HEK293 (cell line): ENCODE data around the gene SCN4B.

ENCODE experiments used
- CTCF ChIA-PET: fragments of 350-600 bp; formaldehyde crosslinking; extraction: SDS; loops from one replicate; lab custom pipeline; 2021; ENCODE audit warnings: antibody characterized with exemption; lab: Yijun Ruan, JAX
- POLR2A ChIA-PET: fragments of 300-600 bp; formaldehyde crosslinking; extraction: SDS; loops from one replicate; lab custom pipeline; 2020; ENCODE audit warnings: antibody characterized with exemption, inconsistent platforms; lab: Yijun Ruan, JAX
- H3K27ac ChIP-seq: fragments of 200-500 bp; sonication (Bioruptor generic); 2 replicates; pipeline ENCODE4 v1.5.1; 2014; ENCODE audit warnings: low read depth, low read length, control low read depth, inconsistent platforms; ENCODE audit errors: extremely low read depth
- H3K36me3 ChIP-seq, 2 experiments: fragments of 200-500 bp in 1 of 2; sonication (Bioruptor generic) in 1 of 2; 1 replicate in 1 of 2; 2 replicates in 1 of 2; pipeline ENCODE4 v1.5.1; 2014 to 2017; ENCODE audit warnings: inconsistent platforms in 2 of 2, low read length in 2 of 2; ENCODE audit not compliant: control insufficient read depth in 2 of 2, insufficient read depth in 1 of 2
- H3K4me1 ChIP-seq: fragments of 200-500 bp; sonication (Bioruptor generic); 2 replicates; pipeline ENCODE4 v1.5.1; 2014; ENCODE audit warnings: mild to moderate bottlenecking, low read length, inconsistent platforms; ENCODE audit not compliant: control insufficient read depth, insufficient read depth
- H3K4me3 ChIP-seq: 2 replicates; pipeline ENCODE4 v1.5.1; 2011; ENCODE audit warnings: low read depth, mild to moderate bottlenecking, control low read depth, low read length, moderate library complexity
- H3K9me3 ChIP-seq: fragments of 200-500 bp; sonication (Bioruptor generic); 2 replicates; pipeline ENCODE4 v1.5.1; 2014; ENCODE audit warnings: low read depth, low read length, inconsistent platforms; ENCODE audit not compliant: control insufficient read depth, insufficient read depth
- MEIS1 ChIP-seq: sonication (generic); formaldehyde crosslinking; IDR thresholded peaks from 2 replicates; pipeline ENCODE4 v1.8.1; 2022; ENCODE audit warnings: missing genetic modification reagents, mild to moderate bottlenecking, borderline replicate concordance
- PRDM1 ChIP-seq: fragments of 450-650 bp; formaldehyde crosslinking; IDR thresholded peaks from 2 replicates; pipeline ENCODE4; 2016; ENCODE audit warnings: missing biosample characterization, missing genetic modification characterization
- SP7 ChIP-seq: fragments of 450-650 bp; formaldehyde crosslinking; IDR thresholded peaks from 2 replicates; pipeline ENCODE4 v1.5.1; 2016; ENCODE audit warnings: missing biosample characterization, missing genetic modification characterization
- ZBTB48 ChIP-seq: fragments of 450-650 bp; formaldehyde crosslinking; IDR thresholded peaks from 2 replicates; pipeline ENCODE4 v1.5.1; 2016; ENCODE audit warnings: missing biosample characterization, missing genetic modification characterization
- ZNF157 ChIP-seq: fragments of 450-650 bp; formaldehyde crosslinking; IDR thresholded peaks from 2 replicates; pipeline ENCODE4 v1.5.1; 2016; ENCODE audit warnings: missing biosample characterization, missing genetic modification characterization
- ZNF211 ChIP-seq: fragments of 450-650 bp; formaldehyde crosslinking; IDR thresholded peaks from 2 replicates; pipeline ENCODE4 v1.5.1; 2016; ENCODE audit warnings: low read depth, missing biosample characterization, missing genetic modification characterization
- ZNF341 ChIP-seq: fragments of 450-650 bp; formaldehyde crosslinking; IDR thresholded peaks from 2 replicates; pipeline ENCODE4; 2016; ENCODE audit warnings: low read depth, missing biosample characterization, missing genetic modification characterization
- ZNF350 ChIP-seq: fragments of 450-650 bp; formaldehyde crosslinking; IDR thresholded peaks from 2 replicates; pipeline ENCODE4 v1.5.0; 2017; ENCODE audit warnings: missing biosample characterization, mild to moderate bottlenecking, missing genetic modification characterization
- ZNF366 ChIP-seq: fragments of 450-650 bp; formaldehyde crosslinking; conservative IDR thresholded peaks from 2 replicates; pipeline ENCODE4 v1.5.1; 2016; ENCODE audit warnings: missing biosample characterization, missing genetic modification characterization
- ZNF423 ChIP-seq: fragments of 450-650 bp; formaldehyde crosslinking; IDR thresholded peaks from 2 replicates; pipeline ENCODE4 v1.5.1; 2016; ENCODE audit warnings: missing biosample characterization, missing genetic modification characterization
- ZNF426 ChIP-seq: fragments of 450-650 bp; formaldehyde crosslinking; IDR thresholded peaks from 2 replicates; pipeline ENCODE4 v1.5.1; 2017; ENCODE audit warnings: missing biosample characterization, missing genetic modification characterization, mild to moderate bottlenecking, inconsistent platforms, moderate library complexity
- ZNF585B ChIP-seq: fragments of 450-650 bp; formaldehyde crosslinking; IDR thresholded peaks from 2 replicates; pipeline ENCODE4 v1.5.1; 2016; ENCODE audit warnings: missing biosample characterization, missing genetic modification characterization
- ZNF621 ChIP-seq: fragments of 450-650 bp; formaldehyde crosslinking; IDR thresholded peaks from 2 replicates; pipeline ENCODE4 v1.5.1; 2017; ENCODE audit warnings: missing biosample characterization, missing genetic modification characterization
- ZNF623 ChIP-seq: fragments of 450-650 bp; formaldehyde crosslinking; IDR thresholded peaks from 2 replicates; pipeline ENCODE4 v1.5.1; 2016; ENCODE audit warnings: missing biosample characterization, missing genetic modification characterization
- ZNF624 ChIP-seq: fragments of 450-650 bp; formaldehyde crosslinking; IDR thresholded peaks from 2 replicates; pipeline ENCODE4 v1.5.1; 2017; ENCODE audit warnings: missing biosample characterization, missing genetic modification characterization
- ZNF707 ChIP-seq: fragments of 450-650 bp; formaldehyde crosslinking; IDR thresholded peaks from 2 replicates; pipeline ENCODE4 v1.5.1; 2016; ENCODE audit warnings: missing biosample characterization, missing genetic modification characterization
- ZNF776 ChIP-seq: fragments of 450-650 bp; formaldehyde crosslinking; IDR thresholded peaks from 2 replicates; pipeline ENCODE4 v1.5.0; 2017; ENCODE audit warnings: missing biosample characterization, missing genetic modification characterization, borderline replicate concordance
- TF ChIP-seq, protein P1 (sequence below): fragments of 450-650 bp; formaldehyde crosslinking; IDR thresholded peaks from 2 replicates; pipeline ENCODE4 v1.5.1; 2017; ENCODE audit warnings: missing biosample characterization, missing genetic modification characterization
- TF ChIP-seq, protein P2 (sequence below): fragments of 450-650 bp; formaldehyde crosslinking; IDR thresholded peaks from 2 replicates; pipeline ENCODE4 v1.5.1; 2016; ENCODE audit warnings: missing biosample characterization, missing genetic modification characterization, borderline replicate concordance
- TF ChIP-seq, protein P3 (sequence below): fragments of 450-650 bp; formaldehyde crosslinking; IDR thresholded peaks from 2 replicates; pipeline ENCODE4 v1.5.1; 2016; ENCODE audit warnings: missing biosample characterization, missing genetic modification characterization
- TF ChIP-seq, protein P4 (sequence below): fragments of 450-650 bp; formaldehyde crosslinking; IDR thresholded peaks from 2 replicates; pipeline ENCODE4 v1.5.1; 2017; ENCODE audit warnings: missing biosample characterization, missing genetic modification characterization
- TF ChIP-seq, protein P5 (sequence below): fragments of 450-650 bp; formaldehyde crosslinking; IDR thresholded peaks from 2 replicates; pipeline ENCODE4 v1.5.1; 2016; ENCODE audit warnings: missing biosample characterization, missing genetic modification characterization

Gene SCN4B

DNA sequence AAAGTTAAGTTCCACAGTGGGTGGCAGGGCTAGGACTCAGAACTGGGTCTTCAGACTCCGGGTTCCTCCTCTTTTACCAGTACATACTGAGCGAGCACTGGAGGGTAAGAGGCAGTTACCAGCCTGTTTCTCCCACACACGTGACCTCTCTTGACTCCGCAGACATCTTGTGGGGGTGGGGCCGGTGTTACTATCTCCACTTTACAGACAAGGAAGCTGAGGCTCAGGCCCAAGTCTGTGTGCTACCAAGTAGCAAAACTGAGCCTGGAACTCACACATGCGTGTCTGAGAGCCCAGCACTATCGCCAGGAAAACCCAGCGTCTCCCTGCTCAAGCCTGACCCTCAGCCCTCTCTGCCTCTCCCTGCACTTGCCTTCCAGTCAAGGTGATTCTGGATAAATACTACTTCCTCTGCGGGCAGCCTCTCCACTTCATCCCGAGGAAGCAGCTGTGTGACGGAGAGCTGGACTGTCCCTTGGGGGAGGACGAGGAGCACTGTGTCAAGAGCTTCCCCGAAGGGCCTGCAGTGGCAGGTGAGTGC lies 49.8 kb downstream of the SCN4B start (continued):
- no peak for TF ChIP-seq ZNF366 (tag by site-specific recombination)
- TF ChIP-seq ZNF350 (tag by site-specific recombination): no peak
- TF ChIP-seq, all 188 proteins: peak for 0

DNA sequence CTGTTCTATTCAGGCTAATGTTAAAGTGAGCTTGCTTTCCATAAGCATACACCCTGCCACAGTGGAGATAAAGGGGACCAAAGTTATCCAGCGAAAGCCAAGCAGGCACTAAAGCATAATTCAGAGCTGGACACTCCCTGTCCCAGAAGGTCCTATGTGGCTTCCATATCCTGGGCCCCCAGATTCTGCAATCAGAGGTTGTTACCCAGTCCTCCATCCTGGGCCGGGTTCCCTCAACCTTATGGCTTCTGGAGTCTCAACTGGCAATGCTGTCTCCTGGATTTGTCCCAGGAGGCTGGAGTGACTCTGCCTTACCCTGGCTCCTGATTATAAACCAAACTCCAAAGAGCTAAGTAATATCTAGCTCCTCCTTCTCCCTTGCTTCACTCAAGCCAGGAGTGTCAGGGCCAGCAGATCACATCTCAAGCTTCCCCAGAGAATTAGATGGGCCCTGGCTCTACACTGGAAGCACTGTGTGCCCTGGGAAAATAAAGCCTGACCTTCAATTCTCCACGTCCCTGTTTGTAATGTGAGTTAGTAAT lies 51.9 kb downstream of the SCN4B start:
- Histone ChIP-seq H3K4me1 (no peaks in the 10 kb centered on the region), H3K9me3 (no peaks in the 10 kb centered on the region), H3K27ac (no peak overlapping the region), H3K36me3 (no peaks in the 10 kb centered on the region), H3K4me3 (no peak overlapping the region)
- ChIA-PET POLR2A (no interaction called here), CTCF (interaction anchor here (0.6 kb wide), 1 partner anchor 132 kb away, joined by 4 read pairs; no protein-coding TSS in a partner anchor)
- TF ChIP-seq, protein P1, sequence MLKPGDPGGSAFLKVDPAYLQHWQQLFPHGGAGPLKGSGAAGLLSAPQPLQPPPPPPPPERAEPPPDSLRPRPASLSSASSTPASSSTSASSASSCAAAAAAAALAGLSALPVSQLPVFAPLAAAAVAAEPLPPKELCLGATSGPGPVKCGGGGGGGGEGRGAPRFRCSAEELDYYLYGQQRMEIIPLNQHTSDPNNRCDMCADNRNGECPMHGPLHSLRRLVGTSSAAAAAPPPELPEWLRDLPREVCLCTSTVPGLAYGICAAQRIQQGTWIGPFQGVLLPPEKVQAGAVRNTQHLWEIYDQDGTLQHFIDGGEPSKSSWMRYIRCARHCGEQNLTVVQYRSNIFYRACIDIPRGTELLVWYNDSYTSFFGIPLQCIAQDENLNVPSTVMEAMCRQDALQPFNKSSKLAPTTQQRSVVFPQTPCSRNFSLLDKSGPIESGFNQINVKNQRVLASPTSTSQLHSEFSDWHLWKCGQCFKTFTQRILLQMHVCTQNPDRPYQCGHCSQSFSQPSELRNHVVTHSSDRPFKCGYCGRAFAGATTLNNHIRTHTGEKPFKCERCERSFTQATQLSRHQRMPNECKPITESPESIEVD (tag by site-specific recombination): no peak
- TF ChIP-seq ZNF211 (tag by site-specific recombination) (no peak), PRDM1 (tag by site-specific recombination) (no peak), ZNF621 (tag by site-specific recombination) (no peak), MEIS1 (CRISPR knock-in tag) (no peak), ZNF341 (tag by site-specific recombination) (no peak), ZNF776 (tag by site-specific recombination) (no peak), ZNF157 (no peak), ZNF426 (tag by site-specific recombination) (no peak), ZNF585B (tag by site-specific recombination) (no peak), ZNF623 (tag by site-specific recombination) (no peak)
- TF ChIP-seq, protein P2, sequence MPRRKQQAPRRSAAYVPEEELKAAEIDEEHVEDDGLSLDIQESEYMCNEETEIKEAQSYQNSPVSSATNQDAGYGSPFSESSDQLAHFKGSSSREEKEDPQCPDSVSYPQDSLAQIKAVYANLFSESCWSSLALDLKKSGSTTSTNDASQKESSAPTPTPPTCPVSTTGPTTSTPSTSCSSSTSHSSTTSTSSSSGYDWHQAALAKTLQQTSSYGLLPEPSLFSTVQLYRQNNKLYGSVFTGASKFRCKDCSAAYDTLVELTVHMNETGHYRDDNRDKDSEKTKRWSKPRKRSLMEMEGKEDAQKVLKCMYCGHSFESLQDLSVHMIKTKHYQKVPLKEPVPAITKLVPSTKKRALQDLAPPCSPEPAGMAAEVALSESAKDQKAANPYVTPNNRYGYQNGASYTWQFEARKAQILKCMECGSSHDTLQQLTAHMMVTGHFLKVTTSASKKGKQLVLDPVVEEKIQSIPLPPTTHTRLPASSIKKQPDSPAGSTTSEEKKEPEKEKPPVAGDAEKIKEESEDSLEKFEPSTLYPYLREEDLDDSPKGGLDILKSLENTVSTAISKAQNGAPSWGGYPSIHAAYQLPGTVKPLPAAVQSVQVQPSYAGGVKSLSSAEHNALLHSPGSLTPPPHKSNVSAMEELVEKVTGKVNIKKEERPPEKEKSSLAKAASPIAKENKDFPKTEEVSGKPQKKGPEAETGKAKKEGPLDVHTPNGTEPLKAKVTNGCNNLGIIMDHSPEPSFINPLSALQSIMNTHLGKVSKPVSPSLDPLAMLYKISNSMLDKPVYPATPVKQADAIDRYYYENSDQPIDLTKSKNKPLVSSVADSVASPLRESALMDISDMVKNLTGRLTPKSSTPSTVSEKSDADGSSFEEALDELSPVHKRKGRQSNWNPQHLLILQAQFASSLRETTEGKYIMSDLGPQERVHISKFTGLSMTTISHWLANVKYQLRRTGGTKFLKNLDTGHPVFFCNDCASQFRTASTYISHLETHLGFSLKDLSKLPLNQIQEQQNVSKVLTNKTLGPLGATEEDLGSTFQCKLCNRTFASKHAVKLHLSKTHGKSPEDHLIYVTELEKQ (tag by site-specific recombination): no peak

DNA sequence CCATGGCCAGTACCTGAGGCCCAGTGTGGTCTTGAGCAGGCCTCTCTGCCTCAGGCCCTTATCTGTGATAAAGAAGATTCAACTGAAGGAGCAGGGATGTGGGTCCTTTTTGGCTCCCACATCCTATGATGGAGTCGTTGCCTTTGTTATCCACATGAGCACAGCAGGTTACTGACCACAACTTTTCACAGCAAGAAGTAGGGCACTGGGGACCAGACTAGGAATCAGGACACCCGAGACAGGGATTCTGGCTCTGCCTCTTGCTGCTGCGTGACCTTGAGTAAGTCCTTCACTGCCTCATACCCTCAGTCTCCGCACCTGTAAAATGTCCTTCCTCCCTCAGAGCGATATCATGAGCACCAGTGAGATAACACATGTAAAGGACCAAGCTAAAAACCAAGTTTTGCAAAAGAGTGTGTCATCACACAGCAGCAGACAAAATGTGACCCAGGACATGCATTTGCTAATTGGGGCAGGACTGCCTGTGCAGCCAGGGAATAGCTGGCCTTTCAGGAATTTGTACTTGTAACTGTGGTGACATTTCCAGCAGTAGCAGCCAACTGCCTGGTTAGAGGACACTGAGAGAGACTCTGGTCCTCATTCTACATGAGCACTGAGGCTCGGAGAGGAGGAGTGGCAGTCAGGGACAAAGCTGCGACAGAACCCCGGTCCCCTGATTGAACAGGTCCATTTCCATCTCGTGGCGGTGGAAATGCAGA lies 52.6 kb downstream of the SCN4B start:
- no peaks in the 10 kb centered on the region for H3K9me3 ChIP-seq
- POLR2A ChIA-PET: no interaction called here
- no peaks in the 10 kb centered on the region for H3K4me1 ChIP-seq
- no peak overlapping the region for H3K4me3 ChIP-seq
- H3K36me3 ChIP-seq: no peaks in the 10 kb centered on the region
- no peak overlapping the region for H3K27ac ChIP-seq
- CTCF ChIA-PET: interaction anchor here (0.6 kb wide), 2 partner anchors 14 to 131 kb away, joined by 3 to 4 read pairs; no protein-coding TSS in a partner anchor
- TF ChIP-seq ZNF423 (tag by site-specific recombination) (no peak), ZBTB48 (no peak), ZNF707 (no peak), ZNF624 (no peak), SP7 (no peak)
- TF ChIP-seq, protein P3, sequence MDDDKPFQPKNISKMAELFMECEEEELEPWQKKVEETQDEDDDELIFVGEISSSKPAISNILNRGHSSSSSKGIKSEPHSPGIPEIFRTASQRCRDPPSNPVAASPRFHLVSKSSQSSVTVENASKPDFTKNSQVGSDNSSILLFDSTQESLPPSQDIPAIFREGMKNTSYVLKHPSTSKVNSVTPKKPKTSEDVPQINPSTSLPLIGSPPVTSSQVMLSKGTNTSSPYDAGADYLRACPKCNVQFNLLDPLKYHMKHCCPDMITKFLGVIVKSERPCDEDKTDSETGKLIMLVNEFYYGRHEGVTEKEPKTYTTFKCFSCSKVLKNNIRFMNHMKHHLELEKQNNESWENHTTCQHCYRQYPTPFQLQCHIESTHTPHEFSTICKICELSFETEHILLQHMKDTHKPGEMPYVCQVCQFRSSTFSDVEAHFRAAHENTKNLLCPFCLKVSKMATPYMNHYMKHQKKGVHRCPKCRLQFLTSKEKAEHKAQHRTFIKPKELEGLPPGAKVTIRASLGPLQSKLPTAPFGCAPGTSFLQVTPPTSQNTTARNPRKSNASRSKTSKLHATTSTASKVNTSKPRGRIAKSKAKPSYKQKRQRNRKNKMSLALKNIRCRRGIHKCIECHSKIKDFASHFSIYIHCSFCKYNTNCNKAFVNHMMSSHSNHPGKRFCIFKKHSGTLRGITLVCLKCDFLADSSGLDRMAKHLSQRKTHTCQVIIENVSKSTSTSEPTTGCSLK (tag by site-specific recombination): no peak
- TF ChIP-seq, protein P4, sequence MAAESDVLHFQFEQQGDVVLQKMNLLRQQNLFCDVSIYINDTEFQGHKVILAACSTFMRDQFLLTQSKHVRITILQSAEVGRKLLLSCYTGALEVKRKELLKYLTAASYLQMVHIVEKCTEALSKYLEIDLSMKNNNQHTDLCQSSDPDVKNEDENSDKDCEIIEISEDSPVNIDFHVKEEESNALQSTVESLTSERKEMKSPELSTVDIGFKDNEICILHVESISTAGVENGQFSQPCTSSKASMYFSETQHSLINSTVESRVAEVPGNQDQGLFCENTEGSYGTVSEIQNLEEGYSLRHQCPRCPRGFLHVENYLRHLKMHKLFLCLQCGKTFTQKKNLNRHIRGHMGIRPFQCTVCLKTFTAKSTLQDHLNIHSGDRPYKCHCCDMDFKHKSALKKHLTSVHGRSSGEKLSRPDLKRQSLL (tag by site-specific recombination): 0 out of 2 replicates have a peak, but pooled peaks have one; percentile 29
- TF ChIP-seq, protein P5, sequence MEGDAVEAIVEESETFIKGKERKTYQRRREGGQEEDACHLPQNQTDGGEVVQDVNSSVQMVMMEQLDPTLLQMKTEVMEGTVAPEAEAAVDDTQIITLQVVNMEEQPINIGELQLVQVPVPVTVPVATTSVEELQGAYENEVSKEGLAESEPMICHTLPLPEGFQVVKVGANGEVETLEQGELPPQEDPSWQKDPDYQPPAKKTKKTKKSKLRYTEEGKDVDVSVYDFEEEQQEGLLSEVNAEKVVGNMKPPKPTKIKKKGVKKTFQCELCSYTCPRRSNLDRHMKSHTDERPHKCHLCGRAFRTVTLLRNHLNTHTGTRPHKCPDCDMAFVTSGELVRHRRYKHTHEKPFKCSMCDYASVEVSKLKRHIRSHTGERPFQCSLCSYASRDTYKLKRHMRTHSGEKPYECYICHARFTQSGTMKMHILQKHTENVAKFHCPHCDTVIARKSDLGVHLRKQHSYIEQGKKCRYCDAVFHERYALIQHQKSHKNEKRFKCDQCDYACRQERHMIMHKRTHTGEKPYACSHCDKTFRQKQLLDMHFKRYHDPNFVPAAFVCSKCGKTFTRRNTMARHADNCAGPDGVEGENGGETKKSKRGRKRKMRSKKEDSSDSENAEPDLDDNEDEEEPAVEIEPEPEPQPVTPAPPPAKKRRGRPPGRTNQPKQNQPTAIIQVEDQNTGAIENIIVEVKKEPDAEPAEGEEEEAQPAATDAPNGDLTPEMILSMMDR (tag by site-specific recombination): no peak
